Hematopoietic multipotent progenitor cell (in vitro differentiated cells): ENCODE results near the gene ANOS1. TPM values are rescaled to one million over a fixed set of nuclear protein-coding genes. Genes with fewer than 3 reads are reported as not detected.

Source experiments
- total RNA-seq: library from RNA; depleted of rRNA; stranded (reverse); fragments of >200 nt; gene quantifications from one replicate; pipeline ENCODE4 v1.2.3, GENCODE V29; 2012

The ANOS1 gene
- total RNA-seq, 1 donor: 0.27 TPM

Other genes with a start within 250 kb of the ANOS1 start
- gene FAM9A, start 69.2 kb upstream of the ANOS1 start, total RNA-seq: not detected